Stomach (tissue), 4 donors: ENCODE results near the gene ATP5F1A.

Experiments
- EP300 ChIP-seq: sonication (generic); formaldehyde crosslinking; IDR thresholded peaks from one replicate; pipeline ENCODE4 v1.6.1; 2017; ENCODE audit warnings: antibody characterized with exemption
- POLR2AphosphoS5 ChIP-seq, 3 donors: sonication (generic); formaldehyde crosslinking; IDR thresholded peaks; one replicate each; pipeline ENCODE4 v1.6.1; 2016; ENCODE audit warnings: antibody characterized with exemption in 3 of 3
- TF ChIP-seq, protein P1 (sequence below), 7 experiments: fragments of 450-650 bp in 4 of 7; fragments of 200-600 bp in 3 of 7; sonication (generic) in 3 of 7; IDR thresholded peaks; one replicate each; pipeline ENCODE4 v1.5.1; 2016 to 2019; ENCODE audit warnings: antibody characterized with exemption in 7 of 7, control low read depth in 2 of 7, mild to moderate bottlenecking in 1 of 7

DNA sequence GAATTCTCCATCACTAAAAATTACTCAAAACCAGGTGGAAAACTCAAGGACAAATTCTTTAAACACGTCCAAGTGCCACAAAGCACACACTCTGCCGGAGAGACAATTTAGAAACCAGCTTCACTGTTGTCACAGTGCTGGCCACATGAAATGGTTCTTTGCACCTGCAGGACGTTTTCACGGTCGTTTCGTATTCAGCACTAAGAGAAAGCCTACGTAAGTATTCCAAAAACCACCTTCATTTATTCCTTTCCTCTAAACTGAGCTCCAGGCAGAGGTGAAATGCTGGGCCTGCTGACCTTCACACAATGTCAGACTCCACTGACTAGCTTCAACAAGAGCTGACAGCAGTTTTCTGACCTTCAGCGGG, 680 bp downstream of the ATP5F1A start:
- TF ChIP-seq, protein P1, sequence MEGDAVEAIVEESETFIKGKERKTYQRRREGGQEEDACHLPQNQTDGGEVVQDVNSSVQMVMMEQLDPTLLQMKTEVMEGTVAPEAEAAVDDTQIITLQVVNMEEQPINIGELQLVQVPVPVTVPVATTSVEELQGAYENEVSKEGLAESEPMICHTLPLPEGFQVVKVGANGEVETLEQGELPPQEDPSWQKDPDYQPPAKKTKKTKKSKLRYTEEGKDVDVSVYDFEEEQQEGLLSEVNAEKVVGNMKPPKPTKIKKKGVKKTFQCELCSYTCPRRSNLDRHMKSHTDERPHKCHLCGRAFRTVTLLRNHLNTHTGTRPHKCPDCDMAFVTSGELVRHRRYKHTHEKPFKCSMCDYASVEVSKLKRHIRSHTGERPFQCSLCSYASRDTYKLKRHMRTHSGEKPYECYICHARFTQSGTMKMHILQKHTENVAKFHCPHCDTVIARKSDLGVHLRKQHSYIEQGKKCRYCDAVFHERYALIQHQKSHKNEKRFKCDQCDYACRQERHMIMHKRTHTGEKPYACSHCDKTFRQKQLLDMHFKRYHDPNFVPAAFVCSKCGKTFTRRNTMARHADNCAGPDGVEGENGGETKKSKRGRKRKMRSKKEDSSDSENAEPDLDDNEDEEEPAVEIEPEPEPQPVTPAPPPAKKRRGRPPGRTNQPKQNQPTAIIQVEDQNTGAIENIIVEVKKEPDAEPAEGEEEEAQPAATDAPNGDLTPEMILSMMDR (IDR thresholded peaks at IDR 0.05): no peak
- TF ChIP-seq EP300 (no peak), POLR2AphosphoS5 (IDR thresholded peaks at IDR 0.05) (no peak)
